Neural progenitor cell (in vitro differentiated cells): ENCODE measurements around the gene COPS9.

Experiments used
- EZH2 ChIP-seq: fragments of 200-600 bp; sonication (generic); IDR thresholded peaks from 2 replicates; pipeline ENCODE4 v1.6.1; 2017; ENCODE audit warnings: antibody characterized with exemption, mild to moderate bottlenecking, moderate library complexity
- EZH2phosphoT487 ChIP-seq: fragments of 200-600 bp; sonication (generic); IDR thresholded peaks from 2 replicates; pipeline ENCODE4 v1.6.1; 2017; ENCODE audit warnings: antibody characterized with exemption
- TF ChIP-seq, protein P1 (sequence below): fragments of 200-600 bp; sonication (generic); IDR thresholded peaks from 2 replicates; pipeline ENCODE4 v1.5.1; 2017; ENCODE audit warnings: antibody characterized with exemption, mild to moderate bottlenecking

DNA sequence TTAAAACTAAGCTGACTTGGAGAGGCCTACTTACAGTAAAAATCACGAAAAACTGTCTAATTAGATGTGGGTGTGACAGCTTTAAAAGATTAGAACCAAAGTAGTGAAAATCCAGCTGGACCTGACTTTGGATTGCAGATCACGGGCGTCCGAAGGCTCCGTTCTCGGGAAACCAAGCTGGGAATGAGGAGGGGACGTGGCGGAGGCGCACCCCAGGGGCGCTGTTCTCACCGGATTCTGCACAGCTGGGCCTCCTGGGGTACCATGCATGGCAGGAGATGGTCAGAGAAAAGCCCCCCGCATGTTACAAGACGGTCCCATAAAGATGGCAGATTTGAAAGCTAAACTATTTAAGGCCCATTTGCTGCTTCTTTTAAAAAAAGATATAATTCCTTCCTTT lies 9.4 kb upstream of the COPS9 start:
- TF ChIP-seq, protein P1, sequence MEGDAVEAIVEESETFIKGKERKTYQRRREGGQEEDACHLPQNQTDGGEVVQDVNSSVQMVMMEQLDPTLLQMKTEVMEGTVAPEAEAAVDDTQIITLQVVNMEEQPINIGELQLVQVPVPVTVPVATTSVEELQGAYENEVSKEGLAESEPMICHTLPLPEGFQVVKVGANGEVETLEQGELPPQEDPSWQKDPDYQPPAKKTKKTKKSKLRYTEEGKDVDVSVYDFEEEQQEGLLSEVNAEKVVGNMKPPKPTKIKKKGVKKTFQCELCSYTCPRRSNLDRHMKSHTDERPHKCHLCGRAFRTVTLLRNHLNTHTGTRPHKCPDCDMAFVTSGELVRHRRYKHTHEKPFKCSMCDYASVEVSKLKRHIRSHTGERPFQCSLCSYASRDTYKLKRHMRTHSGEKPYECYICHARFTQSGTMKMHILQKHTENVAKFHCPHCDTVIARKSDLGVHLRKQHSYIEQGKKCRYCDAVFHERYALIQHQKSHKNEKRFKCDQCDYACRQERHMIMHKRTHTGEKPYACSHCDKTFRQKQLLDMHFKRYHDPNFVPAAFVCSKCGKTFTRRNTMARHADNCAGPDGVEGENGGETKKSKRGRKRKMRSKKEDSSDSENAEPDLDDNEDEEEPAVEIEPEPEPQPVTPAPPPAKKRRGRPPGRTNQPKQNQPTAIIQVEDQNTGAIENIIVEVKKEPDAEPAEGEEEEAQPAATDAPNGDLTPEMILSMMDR: no peak
- TF ChIP-seq EZH2 (no peak), EZH2phosphoT487 (no peak)
